CD14-positive monocyte (primary cell): ENCODE measurements around the gene GPC1. TPM values are rescaled to one million over a fixed set of nuclear protein-coding genes. Genes with fewer than 3 reads are reported as not detected.

Source experiments
- DNase-seq, 3 donors: peaks; one replicate each; pipeline ENCODE4 v3.0.0-alpha.2; 2011 to 2022
- H2AFZ ChIP-seq: 2 replicates; pipeline ENCODE4 v1.6.0; 2012; ENCODE audit warnings: mild to moderate bottlenecking, low read depth, low read length, inconsistent platforms; ENCODE audit not compliant: insufficient read depth, poor library complexity, severe bottlenecking
- H3K27ac ChIP-seq, 2 donors: 1 replicate in 1 of 2; 2 replicates in 1 of 2; pipeline ENCODE4 v1.5.1; 2012 to 2013; ENCODE audit warnings: low read length in 2 of 2, control low read depth in 1 of 2, inconsistent platforms in 1 of 2, low read depth in 1 of 2, mild to moderate bottlenecking in 1 of 2
- H3K27me3 ChIP-seq, 2 donors: one replicate each; pipeline versions ENCODE4 v1.6.0 to v1.6.1; 2011 to 2013; ENCODE audit warnings: low read length in 2 of 2; ENCODE audit not compliant: control insufficient read depth in 2 of 2, insufficient read depth in 2 of 2
- H3K36me3 ChIP-seq, 2 donors: replicated peaks in 1 of 2; 1 replicate in 1 of 2; 2 replicates in 1 of 2; pipeline versions ENCODE4 v1.5.1 to v1.6.1; 2012 to 2013; ENCODE audit warnings: low read length in 2 of 2, control low read depth in 1 of 2, inconsistent platforms in 1 of 2, mild to moderate bottlenecking in 1 of 2; ENCODE audit not compliant: insufficient read depth in 2 of 2, control insufficient read depth in 1 of 2
- H3K4me1 ChIP-seq, 2 donors: 1 replicate in 1 of 2; 2 replicates in 1 of 2; pipeline versions ENCODE4 v1.5.1 to v1.6.1; 2012 to 2013; ENCODE audit warnings: low read length in 2 of 2, control low read depth in 1 of 2, inconsistent platforms in 1 of 2, mild to moderate bottlenecking in 1 of 2, moderate library complexity in 1 of 2; ENCODE audit not compliant: insufficient read depth in 2 of 2, control insufficient read depth in 1 of 2
- H3K4me2 ChIP-seq: replicated peaks from 2 replicates; pipeline ENCODE3; 2012; ENCODE audit warnings: low read length, moderate library complexity, mild to moderate bottlenecking; ENCODE audit not compliant: poor library complexity, severe bottlenecking; ENCODE audit errors: extremely low read depth
- H3K4me3 ChIP-seq, 3 experiments: fragments of 200-600 bp in 1 of 3; sonication (generic) in 1 of 3; replicated peaks in 1 of 3; 1 replicate in 2 of 3; 2 replicates in 1 of 3; pipeline ENCODE4 v1.5.1; 2011 to 2013; ENCODE audit warnings: low read length in 3 of 3, mild to moderate bottlenecking in 3 of 3, control low read depth in 2 of 3, low read depth in 2 of 3, inconsistent platforms in 1 of 3, moderate library complexity in 1 of 3
- H3K79me2 ChIP-seq: 2 replicates; pipeline ENCODE4 v1.6.0; 2012; ENCODE audit warnings: mild to moderate bottlenecking, control low read depth, inconsistent platforms, low read length, moderate library complexity; ENCODE audit not compliant: insufficient read depth
- H3K9ac ChIP-seq: 2 replicates; pipeline ENCODE4 v1.6.0; 2017; ENCODE audit warnings: low read length, mild to moderate bottlenecking; ENCODE audit not compliant: insufficient read depth, poor library complexity, severe bottlenecking
- H3K9me3 ChIP-seq, 2 donors: replicated peaks in 1 of 2; 1 replicate in 1 of 2; 2 replicates in 1 of 2; pipeline versions ENCODE4 v1.5.1 to v1.6.1; 2012 to 2013; ENCODE audit warnings: low read length in 2 of 2, control low read depth in 1 of 2; ENCODE audit not compliant: control insufficient read depth in 1 of 2, insufficient read depth in 1 of 2
- H4K20me1 ChIP-seq: 2 replicates; pipeline ENCODE4 v1.6.0; 2012; ENCODE audit warnings: mild to moderate bottlenecking, low read length, control low read depth, moderate library complexity; ENCODE audit not compliant: insufficient read depth
- H3K27ac Mint-ChIP-seq, 7 donors: one replicate each; pipeline ENCODE4 v1.8.0; 2020; ENCODE audit warnings: mild to moderate bottlenecking in 7 of 7, mixed read lengths in 7 of 7, moderate library complexity in 6 of 7, inconsistent platforms in 2 of 7
- H3K27me3 Mint-ChIP-seq, 3 donors: one replicate each; pipeline ENCODE4 v1.8.0; 2021 to 2022; ENCODE audit warnings: low read depth in 3 of 3, mild to moderate bottlenecking in 3 of 3, mixed read lengths in 3 of 3, moderate library complexity in 3 of 3, inconsistent platforms in 1 of 3
- H3K36me3 Mint-ChIP-seq, 2 donors: one replicate each; pipeline ENCODE4 v1.8.0; 2020; ENCODE audit warnings: mixed read lengths in 2 of 2, inconsistent platforms in 1 of 2, mild to moderate bottlenecking in 1 of 2
- H3K4me1 Mint-ChIP-seq: one replicate; pipeline ENCODE4 v1.8.0; 2020; ENCODE audit warnings: mild to moderate bottlenecking, mixed read lengths
- H3K4me3 Mint-ChIP-seq, 2 donors: one replicate each; pipeline ENCODE4 v1.8.0; 2020; ENCODE audit warnings: mild to moderate bottlenecking in 2 of 2, mixed read lengths in 2 of 2, moderate library complexity in 1 of 2
- H3K9me3 Mint-ChIP-seq, 7 donors: one replicate each; pipeline ENCODE4 v1.8.0; 2020 to 2022; ENCODE audit warnings: mixed read lengths in 7 of 7, mild to moderate bottlenecking in 6 of 7, moderate library complexity in 6 of 7, inconsistent platforms in 2 of 7
- CTCF ChIP-seq: fragments of 200-600 bp; IDR thresholded peaks from one replicate; pipeline ENCODE4 v1.8.0; 2022; ENCODE audit warnings: antibody characterized with exemption, mild to moderate bottlenecking
- WGBS: methylation state at CpG from one replicate; pipeline ENCODE4 v1.1.5; 2013; ENCODE audit warnings: missing lambda C conversion rate; ENCODE audit not compliant: insufficient coverage; 5-methylcytosine and 5-hydroxymethylcytosine counted together
- intact Hi-C, 2 donors: fragments of 100-400 bp; cut with micrococcal nuclease; formaldehyde crosslinking; loops; one replicate each; pipeline versions ENCODE4 v1.15.0 to v1.15.1; 2023
- polyA plus RNA-seq, 3 donors: library from polyadenylated mRNA; depleted of rRNA in 1 of 3; unstranded in 2 of 3; stranded (reverse) in 1 of 3; fragments of 300-500 nt in 2 of 3; fragments of >200 nt in 1 of 3; fragmentation: Illumina TruSeq in 2 of 3; gene quantifications; 1 replicate in 2 of 3; 2 replicates in 1 of 3; pipeline ENCODE4 v1.2.3, GENCODE V29; 2012 to 2021

Gene GPC1
- polyA plus RNA-seq, 3 donors, result 0.08 TPM; not detected in 2

- no peak for DNase-seq
- WGBS, result 92% methylated on average over 15 of the region's 18 CpGs
- no peak for TF ChIP-seq CTCF
- H3K27ac ChIP-seq, result no peak overlapping the region
- intact Hi-C loops, result no loop called here
- H3K4me2 ChIP-seq, result no peak overlapping the region
- Mint-ChIP-seq H3K27me3 (peaks cover 22 to 28% (median 28%) of the 10 kb centered on the region in 3 donors), H3K9me3 (peaks cover 0 to 5% (median 1%) of the 10 kb centered on the region in 7 donors), H3K4me1 (peaks cover 3% of the 10 kb centered on the region), H3K27ac (no peak overlapping the region), H3K36me3 (peaks cover 0 to 2% of the 10 kb centered on the region in 2 donors), H3K4me3 (no peak overlapping the region)
- H3K27me3 ChIP-seq, result peaks cover 17 to 21% of the 10 kb centered on the region in 2 donors
- H3K9me3 ChIP-seq, result peaks cover 0 to 8% of the 10 kb centered on the region in 2 donors
- H3K4me3 ChIP-seq, result no peak overlapping the region
- no peak overlapping the region for H3K9ac ChIP-seq
- peaks cover 0 to 10% of the 10 kb centered on the region in 2 donors for H3K4me1 ChIP-seq
- no peaks in the 10 kb centered on the region for H4K20me1 ChIP-seq
- H3K36me3 ChIP-seq, result no peaks in the 10 kb centered on the region
- no peak overlapping the region for H2AFZ ChIP-seq
- H3K79me2 ChIP-seq, result no peaks in the 10 kb centered on the region
These were observed 5.3 kb downstream of the GPC1 start for GRCh38 chr2:240440704-240441320.

GRCh38 chr2:240441326-240441992 is 6.0 kb downstream of the GPC1 start:
- peaks cover 16 to 20% of the 10 kb centered on the region in 2 donors for H3K27me3 ChIP-seq
- no peak overlapping the region for H3K27ac ChIP-seq
- TF ChIP-seq CTCF, result no peak
- H3K4me1 ChIP-seq, result peaks cover 0 to 6% of the 10 kb centered on the region in 2 donors
- Mint-ChIP-seq H3K27ac (no peak overlapping the region), H3K27me3 (peaks cover 21 to 27% (median 23%) of the 10 kb centered on the region in 3 donors), H3K9me3 (peaks cover 0 to 5% (median 1%) of the 10 kb centered on the region in 7 donors), H3K4me1 (peaks cover 3% of the 10 kb centered on the region), H3K36me3 (peaks cover 0 to 2% of the 10 kb centered on the region in 2 donors), H3K4me3 (no peak overlapping the region)
- H3K79me2 ChIP-seq, result no peaks in the 10 kb centered on the region
- DNase-seq, result no peak
- H3K9ac ChIP-seq, result no peak overlapping the region
- H3K9me3 ChIP-seq, result peaks cover 0 to 8% of the 10 kb centered on the region in 2 donors
- no peaks in the 10 kb centered on the region for H4K20me1 ChIP-seq
- H3K36me3 ChIP-seq, result no peaks in the 10 kb centered on the region
- no peak overlapping the region for H3K4me3 ChIP-seq
- 94% methylated on average over 20 of the region's 27 CpGs for WGBS
- intact Hi-C loops, result no loop called here
- no peak overlapping the region for H3K4me2 ChIP-seq
- no peak overlapping the region for H2AFZ ChIP-seq
